Brain microvascular endothelial cell (primary cell): ENCODE data around the gene MAP4K3.
A peak's percentile ranks its signal among the peaks of the same experiment; 100 is the strongest.
"Not testable (repeated sequence)": the region's sequence is repeated elsewhere in the genome, so short reads cannot be mapped to it uniquely, and the experiment has no call there.

Experiments used
- DNase-seq: peaks from one replicate; pipeline ENCODE4 v3.0.0-alpha.2; 2020
- H3K27ac ChIP-seq: fragments of 250-450 bp; sonication (Bioruptor Pico); 2 replicates; pipeline ENCODE4 v1.5.1; 2020; ENCODE audit warnings: mild to moderate bottlenecking, moderate library complexity
- H3K27me3 ChIP-seq: fragments of 250-450 bp; sonication (Bioruptor Pico); replicated peaks from 2 replicates; pipeline ENCODE4 v1.5.1; 2020; ENCODE audit warnings: mild to moderate bottlenecking
- H3K36me3 ChIP-seq: fragments of 250-450 bp; sonication (Bioruptor Pico); replicated peaks from 2 replicates; pipeline ENCODE4 v1.5.1; 2020; ENCODE audit warnings: mild to moderate bottlenecking
- H3K4me3 ChIP-seq: 2 replicates; pipeline ENCODE4 v1.5.1; 2011; ENCODE audit warnings: low read depth, mild to moderate bottlenecking, control low read depth, low read length, moderate library complexity
- CTCF ChIP-seq: IDR thresholded peaks from 2 replicates; pipeline ENCODE4 v1.5.1; 2011; ENCODE audit warnings: low read depth, mild to moderate bottlenecking, moderate library complexity, low read length, control low read depth, inconsistent platforms; ENCODE audit errors: missing control alignments
- in situ Hi-C: cut with HindIII; loops from 2 replicates; pipeline ENCODE4 v1.10.0; 2017; ENCODE audit warnings: low sequenced_read_pairs, low pct_ligation_motif_present

MAP4K3 gene

GRCh38 chr2:39334978-39335377 lies 102.1 kb downstream of the MAP4K3 start:
- TF ChIP-seq CTCF = no peak
- DNase-seq = no peak
- H3K27ac ChIP-seq = no peak overlapping the region
- H3K4me3 ChIP-seq = no peak overlapping the region
- no peaks in the 10 kb centered on the region for H3K27me3 ChIP-seq
- in situ Hi-C loops = no loop called here
- peaks cover 4% of the 10 kb centered on the region for H3K36me3 ChIP-seq

DNA sequence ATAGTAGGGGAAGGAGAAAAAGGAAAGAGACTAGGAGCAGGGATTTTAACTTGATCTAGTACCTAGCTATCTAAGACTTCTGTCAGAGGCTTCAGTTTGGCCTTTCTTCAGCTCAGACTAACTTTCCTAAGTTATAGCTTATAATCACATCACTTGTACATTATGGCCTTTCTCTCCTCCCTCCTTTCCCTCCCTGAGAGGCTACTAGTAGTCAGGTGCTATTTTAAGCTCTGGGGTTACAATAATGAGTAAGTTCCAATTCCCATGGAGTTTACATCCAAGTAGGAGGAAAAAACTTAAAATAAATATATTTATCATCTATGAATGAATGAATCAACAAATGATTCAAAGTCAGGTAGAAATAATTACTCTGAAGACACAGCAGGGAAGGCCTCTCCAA lies 102.6 kb downstream of the MAP4K3 start:
- in situ Hi-C loops = no loop called here
- Histone ChIP-seq H3K4me3 (no peak overlapping the region), H3K36me3 (peaks cover 4% of the 10 kb centered on the region), H3K27me3 (no peaks in the 10 kb centered on the region), H3K27ac (no peak overlapping the region)
- TF ChIP-seq CTCF = no peak
- no peak for DNase-seq

DNA sequence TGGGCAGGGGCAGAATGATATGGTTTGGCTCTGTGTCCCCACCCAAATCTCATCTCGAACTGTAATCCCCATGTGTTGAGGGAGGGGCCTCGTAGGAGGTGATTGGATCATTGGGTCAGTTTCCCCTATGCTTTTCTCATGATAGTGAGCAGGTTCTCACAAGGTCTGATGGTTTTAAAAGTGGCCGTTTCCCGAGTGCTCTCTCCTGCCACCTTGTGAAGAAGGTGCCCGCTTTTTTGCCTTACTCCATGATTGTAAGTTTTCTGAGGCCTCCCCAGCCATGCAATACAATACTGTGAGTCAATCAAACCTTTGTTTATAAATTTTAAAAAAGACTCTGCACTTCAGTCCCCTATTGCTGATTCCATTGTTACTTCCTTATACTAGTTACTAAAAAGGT lies 110.4 kb downstream of the MAP4K3 start:
- Histone ChIP-seq H3K27me3 (no peaks in the 10 kb centered on the region), H3K36me3 (peaks cover 25% of the 10 kb centered on the region), H3K4me3 (no peak overlapping the region), H3K27ac (peak overlapping the region; percentile 16)
- no peak for TF ChIP-seq CTCF
- in situ Hi-C loops = no loop called here
- DNase-seq = no peak

DNA sequence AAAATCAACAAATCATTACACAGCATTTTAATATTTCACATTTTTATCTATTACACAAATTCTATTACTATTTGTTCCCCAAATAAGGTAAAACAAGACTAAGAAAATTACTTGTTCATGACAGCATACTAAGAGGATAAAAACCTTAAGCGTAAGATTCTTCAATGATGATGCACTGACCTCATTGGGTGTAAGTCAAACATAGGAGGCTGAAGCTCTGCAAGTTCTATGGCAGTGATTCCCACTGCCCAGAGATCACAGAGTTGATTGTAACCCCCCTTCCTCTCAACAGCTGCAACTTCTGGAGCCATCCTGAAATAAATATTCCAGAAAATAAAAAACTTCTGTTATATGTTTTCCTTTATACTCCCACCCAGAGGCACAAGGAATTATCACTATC lies 111.1 kb downstream of the MAP4K3 start:
- Histone ChIP-seq H3K27ac (peak overlapping the region; percentile 16), H3K27me3 (no peaks in the 10 kb centered on the region), H3K36me3 (peaks cover 25% of the 10 kb centered on the region), H3K4me3 (no peak overlapping the region)
- no peak for TF ChIP-seq CTCF
- in situ Hi-C loops = no loop called here
- peak; percentile 24 for DNase-seq

DNA sequence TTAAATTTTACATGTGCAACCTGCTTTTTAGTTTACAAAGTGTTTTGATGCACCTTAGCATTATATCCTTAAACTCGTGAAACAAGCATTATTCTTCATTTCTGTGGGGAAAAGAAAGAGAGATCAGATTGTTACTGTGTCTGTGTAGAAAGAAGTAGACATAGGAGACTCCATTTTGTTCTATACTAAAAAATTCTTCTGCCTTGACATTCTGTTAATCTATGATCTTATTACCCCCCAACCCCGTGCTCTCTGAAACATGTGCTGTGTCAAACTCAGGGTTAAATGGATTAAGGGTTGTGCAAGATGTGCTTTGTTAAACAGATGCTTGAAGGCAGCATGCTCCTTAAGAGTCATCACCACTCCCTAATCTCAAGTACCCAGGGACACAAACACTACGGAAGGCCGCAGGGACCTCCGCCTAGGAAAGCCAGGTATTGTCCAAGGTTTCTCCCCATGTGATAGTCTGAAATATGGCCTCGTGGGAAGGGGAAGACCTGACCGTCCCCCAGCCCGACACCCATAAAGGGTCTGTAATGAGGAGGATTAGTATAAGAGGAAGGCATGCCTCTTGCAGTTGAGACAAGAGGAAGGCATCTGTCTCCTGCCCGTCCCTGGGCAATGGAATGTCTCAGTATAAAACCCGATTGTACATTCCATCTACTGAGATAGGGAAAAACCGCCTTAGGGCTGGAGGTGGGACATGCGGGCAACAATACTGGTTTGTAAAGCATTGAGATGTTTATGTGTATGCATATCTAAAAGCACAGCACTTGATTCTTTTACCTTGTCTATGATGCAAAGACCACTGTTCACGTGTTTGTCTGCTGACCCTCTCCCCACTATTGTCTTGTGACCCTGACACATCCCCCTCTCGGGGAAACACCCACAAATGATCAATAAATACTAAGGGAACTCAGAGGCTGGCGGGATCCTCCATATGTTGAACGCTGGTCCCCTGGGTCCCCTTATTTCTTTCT lies 115.7 kb downstream of the MAP4K3 start:
- in situ Hi-C loops, H3K27me3 ChIP-seq, H3K27ac ChIP-seq, DNase-seq, H3K4me3 ChIP-seq: not testable (repeated sequence)
- H3K36me3 ChIP-seq = peaks cover 15% of the 10 kb centered on the region

DNA sequence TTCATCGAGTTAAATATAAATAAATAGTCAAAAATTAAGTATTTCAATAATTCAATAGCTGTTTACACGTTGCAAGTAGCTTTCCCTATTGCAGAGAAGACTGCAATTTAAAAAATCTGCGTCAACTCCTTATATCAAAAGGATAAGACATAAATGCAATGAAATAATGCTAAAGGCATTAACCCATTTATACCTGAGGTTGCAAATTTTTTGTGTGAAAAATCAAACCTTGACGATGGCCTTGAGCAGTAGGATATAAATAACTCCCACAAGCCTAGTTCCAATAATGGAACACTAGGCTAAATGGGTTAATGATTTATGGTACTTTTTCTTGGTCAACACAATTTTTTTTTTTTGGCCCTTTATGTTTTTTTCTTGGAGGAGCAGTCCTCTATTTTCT lies 116.9 kb downstream of the MAP4K3 start:
- H3K36me3 ChIP-seq = peaks cover 7% of the 10 kb centered on the region
- in situ Hi-C loops = no loop called here
- DNase-seq = no peak

More for the DNA sequence above, 116.9 kb downstream of the MAP4K3 start:
- Histone ChIP-seq H3K27ac (no peak overlapping the region), H3K27me3 (no peaks in the 10 kb centered on the region), H3K4me3 (no peak overlapping the region)
- no peak for TF ChIP-seq CTCF
